HG02981 (cell line): Measurements from ENCODE around the gene IDI2.

Source experiments
- ATAC-seq: cut with Tn5 transposase; IDR thresholded peaks from one replicate; pipeline ENCODE4 v1.9.1; 2021; ENCODE audit warnings: mild to moderate bottlenecking, moderate library complexity; ENCODE audit not compliant: unreplicated experiment

The IDI2 gene

GRCh38 chr10:983971-984655 lies 41.5 kb downstream of the IDI2 start:
- no peak for ATAC-seq

- ATAC-seq: no peak
These were observed 42.3 kb downstream of the IDI2 start for GRCh38 chr10:983401-983800.

- ATAC-seq: no peak
These were observed 45.1 kb downstream of the IDI2 start for GRCh38 chr10:980468-981093.

- ATAC-seq: no peak
These were observed 46.7 kb downstream of the IDI2 start for GRCh38 chr10:978826-979421.

GRCh38 chr10:976316-976715 lies 49.3 kb downstream of the IDI2 start:
- no peak for ATAC-seq

GRCh38 chr10:974785-975074 lies 50.9 kb downstream of the IDI2 start:
- ATAC-seq: no peak

- peak; percentile 52 for ATAC-seq
These were observed 51.4 kb downstream of the IDI2 start for GRCh38 chr10:974038-974784.

- no peak for ATAC-seq
These were observed 52.9 kb downstream of the IDI2 start for GRCh38 chr10:972763-973162.

GRCh38 chr10:971613-972012 lies 54.0 kb downstream of the IDI2 start:
- ATAC-seq: no peak

- no peak for ATAC-seq
These were observed 54.5 kb downstream of the IDI2 start for GRCh38 chr10:971150-971542.

- ATAC-seq: no peak
These were observed 55.1 kb downstream of the IDI2 start for GRCh38 chr10:970311-971149.

GRCh38 chr10:969473-970150 lies 56.0 kb downstream of the IDI2 start:
- no peak for ATAC-seq
